ENCODE results near the gene ELANE.

DNA sequence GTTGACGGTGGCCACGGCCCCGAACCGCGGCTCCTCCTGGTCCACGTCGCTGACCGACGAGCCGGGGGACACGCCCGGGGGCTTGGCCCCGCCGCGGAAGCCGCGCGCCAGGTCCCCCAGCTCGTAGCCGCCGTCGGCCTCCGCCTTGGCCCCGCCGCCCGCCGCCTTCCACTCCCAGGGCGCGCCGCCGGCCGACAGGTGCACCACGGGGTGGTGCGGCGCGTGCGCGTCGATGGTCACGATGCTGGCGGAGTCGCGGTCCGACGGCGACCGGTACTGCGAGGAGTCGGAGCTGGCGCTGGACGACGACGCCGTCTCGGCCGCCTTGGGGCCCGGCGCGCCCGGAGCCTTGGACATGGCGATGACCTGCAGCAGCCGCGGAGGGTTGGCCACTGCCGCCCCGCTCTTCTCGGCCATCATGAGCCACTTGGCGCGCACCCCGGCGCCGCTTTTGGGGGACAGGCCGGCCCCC, 39.3 kb upstream of the ELANE start:
- TF ChIP-seq CTCF (IDR thresholded peaks at IDR 0.05; ENCODE audit: insufficient read depth, low read length) (no peak), REST (IDR thresholded peaks at IDR 0.05; ENCODE audit: insufficient replicate concordance, low read depth) (no peak)
